Heart left ventricle (tissue), 13 donors: ENCODE results near the gene ARIH2.

Experiments used
- CTCF ChIP-seq, 12 donors: fragments of 200-600 bp; sonication (generic) in 4 of 12; IDR thresholded peaks; one replicate each; pipeline versions ENCODE4 v1.5.0 to v1.8.0; 2018 to 2022; ENCODE audit warnings: antibody characterized with exemption in 12 of 12, mild to moderate bottlenecking in 5 of 12
- POLR2A ChIP-seq, 2 donors: fragments of 450-650 bp; IDR thresholded peaks; one replicate each; pipeline ENCODE4 v1.6.1; 2017; ENCODE audit warnings: antibody characterized with exemption in 2 of 2, mild to moderate bottlenecking in 2 of 2, moderate library complexity in 2 of 2
- donor health status: ischemic (EF 13 %, LVEDD 7.1; RV severe dilation, severe dysfunction).
- donor health status: DM: no; HTN: yes; CAD: no.
- donor health status: DM: no; HTN: no; CAD: no.
- donor health status: ischemic (EF 25% LVEDD 6.9; RV normal size, moderate dysfunction).
- donor health status: ischemic (EF 25% LVEDD 5.7; RV mildly dilated, moderate dysfunction).
- donor health status: ischemic (EF 35%, LVEDD 5.7; RV mildly dilated, moderate dysfunction).
- donor health status: nonischemic (EF 11% LVEDD 7.7; RV severe dilation, severe dysfunction).
- donor health status: DM: yes; HTN: yes; CAD: no.
- donor health status: PGD.
- donor health status: ischemic (EF 29% LVEDD 5.4; RV normal size, mild dysfunction).
- donor health status: nonischemic (EF 23%, LVEDD 6.1; RV moderate dilation, normal function).

- TF ChIP-seq CTCF (IDR thresholded peaks at IDR 0.05) = no peak
- TF ChIP-seq POLR2A (IDR thresholded peaks at IDR 0.05) = no peak
Measured at GRCh38 chr3:48938156-48938555, 19.5 kb downstream of the ARIH2 start.
